ENCODE results near the gene BBOX1.
"Not testable (repeated sequence)": the region's sequence is repeated elsewhere in the genome, so short reads cannot be mapped to it uniquely, and the experiment has no call there.

DNA sequence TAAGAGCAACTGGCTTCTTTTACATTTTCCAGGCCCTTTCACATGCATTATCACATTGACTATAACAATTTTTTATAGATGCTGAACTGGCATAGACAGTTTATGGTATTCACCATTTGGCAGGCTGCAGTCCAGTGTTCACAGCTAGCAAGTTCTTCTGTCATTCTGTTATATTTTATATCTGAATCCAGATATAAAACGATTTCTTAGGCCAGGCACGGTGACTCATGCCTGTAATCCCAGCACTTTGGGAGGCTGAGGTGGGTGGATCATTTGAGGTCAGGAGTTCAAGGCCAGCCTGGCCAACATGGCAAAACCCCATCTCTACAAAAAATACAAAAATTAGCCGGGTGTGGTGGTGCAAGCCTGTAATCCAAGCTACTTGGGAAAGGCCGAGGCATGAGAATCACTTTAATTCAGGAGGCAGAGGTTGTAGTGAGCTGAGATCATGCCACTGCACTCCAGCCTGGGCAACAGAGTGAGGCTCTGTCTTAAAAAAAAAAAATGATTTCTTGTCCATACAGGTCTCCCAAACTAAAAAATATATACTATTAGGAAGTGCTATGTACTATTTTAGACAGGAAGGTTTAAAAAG lies 39.4 kb upstream of the BBOX1 start:
- TF ChIP-seq, protein P1, sequence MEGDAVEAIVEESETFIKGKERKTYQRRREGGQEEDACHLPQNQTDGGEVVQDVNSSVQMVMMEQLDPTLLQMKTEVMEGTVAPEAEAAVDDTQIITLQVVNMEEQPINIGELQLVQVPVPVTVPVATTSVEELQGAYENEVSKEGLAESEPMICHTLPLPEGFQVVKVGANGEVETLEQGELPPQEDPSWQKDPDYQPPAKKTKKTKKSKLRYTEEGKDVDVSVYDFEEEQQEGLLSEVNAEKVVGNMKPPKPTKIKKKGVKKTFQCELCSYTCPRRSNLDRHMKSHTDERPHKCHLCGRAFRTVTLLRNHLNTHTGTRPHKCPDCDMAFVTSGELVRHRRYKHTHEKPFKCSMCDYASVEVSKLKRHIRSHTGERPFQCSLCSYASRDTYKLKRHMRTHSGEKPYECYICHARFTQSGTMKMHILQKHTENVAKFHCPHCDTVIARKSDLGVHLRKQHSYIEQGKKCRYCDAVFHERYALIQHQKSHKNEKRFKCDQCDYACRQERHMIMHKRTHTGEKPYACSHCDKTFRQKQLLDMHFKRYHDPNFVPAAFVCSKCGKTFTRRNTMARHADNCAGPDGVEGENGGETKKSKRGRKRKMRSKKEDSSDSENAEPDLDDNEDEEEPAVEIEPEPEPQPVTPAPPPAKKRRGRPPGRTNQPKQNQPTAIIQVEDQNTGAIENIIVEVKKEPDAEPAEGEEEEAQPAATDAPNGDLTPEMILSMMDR (IDR thresholded peaks at IDR 0.05), result not testable (repeated sequence)
- not testable (repeated sequence) for TF ChIP-seq TCF7L2, POLR2AphosphoS5 (IDR thresholded peaks at IDR 0.05; ENCODE audit: low read depth, low read length)
